HepG2 (cell line): ENCODE results near the gene SV2B. TPM values are rescaled to one million over a fixed set of nuclear protein-coding genes. Genes with fewer than 3 reads are reported as not detected.

Source experiments
- ATAC-seq: fragments of 200-7000 bp; cut with Tn5 transposase; 3 replicates; pipeline ENCODE4 v1.9.1; 2020; ENCODE audit warnings: mild to moderate bottlenecking, moderate library complexity
- BruUV-seq: library from RNA; stranded (reverse); fragments of 400-500 nt; replicated peaks from 2 replicates; lab custom pipeline; 2021; lab: Mats Ljungman, UMichigan
- CTCF ChIA-PET: fragments of 300-600 bp; formaldehyde crosslinking; extraction: SDS; loops from one replicate; lab custom pipeline; 2021; ENCODE audit warnings: low total read pairs, inconsistent platforms, low intra/inter-chr PET ratio; lab: Yijun Ruan, JAX
- POLR2A ChIA-PET: fragments of 350-600 bp; sonication (Branson Sonifier 250); formaldehyde crosslinking; loops from one replicate; lab custom pipeline; 2020; ENCODE audit warnings: antibody characterized with exemption, inconsistent platforms; lab: Yijun Ruan, JAX
- DNase-seq: peaks from one replicate; pipeline ENCODE4 v3.0.0-alpha.2; 2015; ENCODE audit warnings: low spot score
- FAIRE-seq: peaks from 3 replicates; lab custom pipeline; 2011; peaks lifted over from hg19 to GRCh38; lab: Jason Lieb, UNC
- H2AFZ ChIP-seq: one replicate; pipeline ENCODE4 v1.6.1; 2011; ENCODE audit warnings: low read length, inconsistent platforms
- H3K27ac ChIP-seq: fragments of 300-600 bp; 3 replicates; pipeline ENCODE4 v1.8.0; 2011; ENCODE audit warnings: mixed run types, mild to moderate bottlenecking, mixed read lengths, low read length, inconsistent platforms; ENCODE audit not compliant: insufficient read depth; ENCODE audit errors: extremely low read length
- H3K27me3 ChIP-seq, 2 experiments: fragments of 200-600 bp in 1 of 2; 2 replicates in 1 of 2; 3 replicates in 1 of 2; pipeline versions ENCODE4 v1.6.0 to v1.8.0; 2011; ENCODE audit warnings: low read length in 2 of 2, mild to moderate bottlenecking in 2 of 2, moderate library complexity in 2 of 2, inconsistent platforms in 1 of 2; ENCODE audit not compliant: insufficient read depth in 2 of 2, control insufficient read depth in 1 of 2
- H3K36me3 ChIP-seq, 2 experiments: fragments of 200-600 bp in 1 of 2; replicated peaks in 1 of 2; 2 replicates in 1 of 2; 3 replicates in 1 of 2; pipeline versions ENCODE4 v1.5.1 to v1.8.0; 2011; ENCODE audit warnings: low read length in 2 of 2, inconsistent platforms in 1 of 2; ENCODE audit not compliant: insufficient read depth in 2 of 2, control insufficient read depth in 1 of 2
- H3K4me1 ChIP-seq: 2 replicates; pipeline ENCODE4 v1.5.1; 2012; ENCODE audit warnings: low read length, inconsistent platforms; ENCODE audit not compliant: insufficient read depth
- H3K4me2 ChIP-seq: 2 replicates; pipeline ENCODE4 v1.6.0; 2011; ENCODE audit warnings: low read depth, low read length, inconsistent platforms
- H3K4me3 ChIP-seq, 3 experiments: fragments of 200-600 bp in 1 of 3; sonication (generic), shearing (Covaris generic) in 1 of 3; replicated peaks in 1 of 3; 2 replicates each; pipeline ENCODE4 v1.5.1; 2011 to 2016; ENCODE audit warnings: low read length in 3 of 3, inconsistent platforms in 2 of 3, low read depth in 2 of 3, mild to moderate bottlenecking in 2 of 3, control low read depth in 1 of 3, mixed read lengths in 1 of 3; ENCODE audit not compliant: insufficient read depth in 1 of 3
- H3K79me2 ChIP-seq: one replicate; pipeline ENCODE4 v1.6.1; 2011; ENCODE audit warnings: low read length, inconsistent platforms; ENCODE audit not compliant: insufficient read depth
- H3K9ac ChIP-seq: 2 replicates; pipeline ENCODE4 v1.6.0; 2011; ENCODE audit warnings: mild to moderate bottlenecking, low read depth, low read length, inconsistent platforms; ENCODE audit not compliant: insufficient read depth
- H3K9me3 ChIP-seq: 2 replicates; pipeline ENCODE4 v1.5.1; 2012; ENCODE audit warnings: mild to moderate bottlenecking, low read length
- H4K20me1 ChIP-seq: 2 replicates; pipeline ENCODE4 v1.6.0; 2011; ENCODE audit warnings: inconsistent platforms, mild to moderate bottlenecking, low read length, moderate library complexity; ENCODE audit not compliant: insufficient read depth
- ADNP ChIP-seq: sonication (generic); formaldehyde crosslinking; IDR thresholded peaks from 2 replicates; pipeline ENCODE4 v1.4.0; 2020; ENCODE audit warnings: missing genetic modification reagents
- BATF2 ChIP-seq: sonication (generic); formaldehyde crosslinking; IDR thresholded peaks from 2 replicates; pipeline ENCODE4 v1.8.0; 2022; ENCODE audit warnings: mild to moderate bottlenecking, missing genetic modification reagents, moderate library complexity
- BCL6 ChIP-seq: IDR thresholded peaks from 2 replicates; pipeline ENCODE4 v1.6.1; 2016; ENCODE audit warnings: missing genetic modification reagents, missing compliant biosample characterization
- FOXC1 ChIP-seq: sonication (generic); formaldehyde crosslinking; IDR thresholded peaks from 2 replicates; pipeline ENCODE4 v1.8.0; 2022; ENCODE audit warnings: mild to moderate bottlenecking, missing genetic modification reagents, borderline replicate concordance
- KDM6A ChIP-seq: IDR thresholded peaks from 2 replicates; pipeline ENCODE4 v1.6.1; 2016; ENCODE audit warnings: low read depth
- PBX3 ChIP-seq: sonication (generic); formaldehyde crosslinking; IDR thresholded peaks from 2 replicates; pipeline ENCODE4 v1.8.1; 2023; ENCODE audit warnings: missing genetic modification reagents, inconsistent platforms, borderline replicate concordance
- TBP ChIP-seq: sonication (generic); formaldehyde crosslinking; IDR thresholded peaks from 2 replicates; pipeline ENCODE4 v1.5.0; 2020; ENCODE audit warnings: missing genetic modification reagents
- XRCC5 ChIP-seq: fragments of 200-400 bp; formaldehyde crosslinking; optimal IDR thresholded peaks from 2 replicates; pipeline ENCODE3; 2017; ENCODE audit warnings: mild to moderate bottlenecking, low read length
- YEATS2 ChIP-seq: sonication (generic); formaldehyde crosslinking; IDR thresholded peaks from 2 replicates; pipeline ENCODE4 v1.4.0; 2020; ENCODE audit warnings: missing genetic modification reagents, borderline replicate concordance
- ZEB1 ChIP-seq: IDR thresholded peaks from 2 replicates; pipeline ENCODE4 v1.6.1; 2012; ENCODE audit warnings: mild to moderate bottlenecking, low read depth, inconsistent platforms; ENCODE audit not compliant: insufficient replicate concordance
- ZNF496 ChIP-seq: sonication (generic); formaldehyde crosslinking; IDR thresholded peaks from 2 replicates; pipeline ENCODE4 v1.8.1; 2023; ENCODE audit warnings: mild to moderate bottlenecking, moderate library complexity, missing genetic modification reagents; ENCODE audit not compliant: insufficient replicate concordance
- ZNF552 ChIP-seq: sonication (generic); formaldehyde crosslinking; IDR thresholded peaks from 2 replicates; pipeline ENCODE4 v1.9.0; 2022; ENCODE audit warnings: missing genetic modification reagents, mild to moderate bottlenecking, borderline replicate concordance
- ZNF670 ChIP-seq: sonication (generic); formaldehyde crosslinking; IDR thresholded peaks from 2 replicates; pipeline ENCODE4 v1.8.0; 2022; ENCODE audit warnings: mild to moderate bottlenecking, missing genetic modification reagents, borderline replicate concordance
- ZNF766 ChIP-seq: sonication (generic); formaldehyde crosslinking; IDR thresholded peaks from 2 replicates; pipeline ENCODE4 v1.5.0; 2020; ENCODE audit warnings: missing genetic modification reagents, borderline replicate concordance
- ZNF777 ChIP-seq: sonication (generic); formaldehyde crosslinking; IDR thresholded peaks from 2 replicates; pipeline ENCODE4 v1.4.0; 2020; ENCODE audit warnings: missing genetic modification reagents
- ZSCAN22 ChIP-seq: sonication (generic); formaldehyde crosslinking; IDR thresholded peaks from 2 replicates; pipeline ENCODE4 v1.4.0; 2020; ENCODE audit warnings: mild to moderate bottlenecking, missing genetic modification reagents
- WGBS: methylation state at CpG from one replicate; pipeline ENCODE4 v1.1.6; 2017; ENCODE audit warnings: low lambda C conversion rate; 5-methylcytosine and 5-hydroxymethylcytosine counted together
- in situ Hi-C: cut with HindIII; loops from 2 replicates; pipeline ENCODE4 v1.10.0; 2017; ENCODE audit warnings: low pct_unique_long_range_greater_than_20kb; ENCODE audit not compliant: extremely low pct_ligation_motif_present
- intact Hi-C: fragments of 100-400 bp; cut with micrococcal nuclease; formaldehyde crosslinking; loops from one replicate; pipeline ENCODE4 v1.10.0; 2022; ENCODE audit not compliant: unreplicated experiment
- polyA plus RNA-seq, 8 experiments: library from polyadenylated mRNA; depleted of rRNA in 3 of 8; stranded (reverse) in 7 of 8; unstranded in 1 of 8; fragments of >200 nt; fragmentation: Illumina TruSeq in 4 of 8; extraction: Trizol in 4 of 8; gene quantifications; 2 replicates each; pipeline versions ENCODE4 v1.2.1 to v1.2.3, GENCODE V29; 2011 to 2016; ENCODE audit warnings: low read depth in 4 of 8, missing spikeins in 1 of 8, mixed read lengths in 1 of 8; ENCODE audit not compliant: insufficient read depth in 1 of 8
- total RNA-seq, 5 experiments: library from RNA; depleted of rRNA; stranded (reverse); fragments of >200 nt; fragmentation: Illumina TruSeq; extraction: Trizol; gene quantifications; 2 replicates each; pipeline ENCODE4 v1.2.3, GENCODE V29; 2016; ENCODE audit warnings: low read depth in 1 of 5
- TF ChIP-seq, protein P1 (sequence below): sonication (generic); formaldehyde crosslinking; IDR thresholded peaks from 2 replicates; pipeline ENCODE4 v1.4.0; 2020; ENCODE audit warnings: missing genetic modification reagents; ENCODE audit errors: not compliant biosample characterization
- TF ChIP-seq, protein P2 (sequence below): sonication (generic); formaldehyde crosslinking; IDR thresholded peaks from 2 replicates; pipeline ENCODE4 v1.5.0; 2020; ENCODE audit warnings: missing genetic modification reagents
- TF ChIP-seq, protein P3 (sequence below): sonication (generic); formaldehyde crosslinking; IDR thresholded peaks from 2 replicates; pipeline ENCODE4 v1.5.0; 2020; ENCODE audit warnings: mild to moderate bottlenecking, missing genetic modification reagents, borderline replicate concordance

SV2B gene
- total and polyA plus RNA-seq, 2 of the 13 experiments (the other 11 are each of a cell fraction or from before 2014, with no cell fraction given) = not detected

GRCh38 chr15:91068966-91069365 is 31.1 kb upstream of the SV2B start:
- intact Hi-C loops (no loop called here), in situ Hi-C loops (no loop called here)
- WGBS = 31% methylated on average over 3 of the region's 3 CpGs
- Histone ChIP-seq H3K27ac (no peak overlapping the region), H4K20me1 (no peaks in the 10 kb centered on the region), H3K9me3 (no peaks in the 10 kb centered on the region), H3K4me3 (no peak overlapping the region), H3K4me2 (no peak overlapping the region), H3K27me3 (peaks cover 0 to 5% of the 10 kb centered on the region in 2 experiments; a peak in 2 of 5 replicates), H3K4me1 (no peaks in the 10 kb centered on the region), H3K36me3 (no peaks in the 10 kb centered on the region), H3K9ac (no peak overlapping the region), H2AFZ (no peak overlapping the region), H3K79me2 (no peaks in the 10 kb centered on the region)
- DNase-seq (no peak), FAIRE-seq (no peak), ATAC-seq (no peak)
- BruUV-seq = no TSS peak
- POLR2A ChIA-PET = no interaction called here
- CTCF ChIA-PET = no interaction called here
- TF ChIP-seq TBP (CRISPR knock-in tag) (no peak), ZEB1 (no peak), BCL6 (CRISPR knock-in tag) (no peak), ZNF777 (CRISPR knock-in tag) (no peak), XRCC5 (no peak), ZNF766 (no peak), ZSCAN22 (CRISPR knock-in tag) (no peak), PBX3 (no peak), ZNF496 (CRISPR knock-in tag) (no peak), YEATS2 (CRISPR knock-in tag) (no peak), KDM6A (CRISPR knock-in tag) (no peak), BATF2 (CRISPR knock-in tag) (no peak), ADNP (no peak), ZNF670 (CRISPR knock-in tag) (no peak), ZNF552 (no peak), FOXC1 (no peak)
- TF ChIP-seq, protein P1, sequence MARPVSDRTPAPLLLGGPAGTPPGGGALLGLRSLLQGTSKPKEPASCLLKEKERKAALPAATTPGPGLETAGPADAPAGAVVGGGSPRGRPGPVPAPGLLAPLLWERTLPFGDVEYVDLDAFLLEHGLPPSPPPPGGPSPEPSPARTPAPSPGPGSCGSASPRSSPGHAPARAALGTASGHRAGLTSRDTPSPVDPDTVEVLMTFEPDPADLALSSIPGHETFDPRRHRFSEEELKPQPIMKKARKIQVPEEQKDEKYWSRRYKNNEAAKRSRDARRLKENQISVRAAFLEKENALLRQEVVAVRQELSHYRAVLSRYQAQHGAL = no peak
- TF ChIP-seq, protein P2, sequence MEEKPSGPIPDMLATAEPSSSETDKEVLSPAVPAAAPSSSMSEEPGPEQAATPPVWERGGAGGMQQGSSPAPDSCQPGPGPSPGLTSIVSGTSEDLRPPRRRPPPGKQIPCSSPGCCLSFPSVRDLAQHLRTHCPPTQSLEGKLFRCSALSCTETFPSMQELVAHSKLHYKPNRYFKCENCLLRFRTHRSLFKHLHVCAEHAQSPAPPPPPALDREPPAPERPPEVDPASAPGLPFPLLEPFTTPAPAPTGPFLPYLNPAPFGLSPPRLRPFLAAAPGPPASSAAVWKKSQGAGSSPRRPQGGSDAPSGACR = no peak
- TF ChIP-seq, protein P3, sequence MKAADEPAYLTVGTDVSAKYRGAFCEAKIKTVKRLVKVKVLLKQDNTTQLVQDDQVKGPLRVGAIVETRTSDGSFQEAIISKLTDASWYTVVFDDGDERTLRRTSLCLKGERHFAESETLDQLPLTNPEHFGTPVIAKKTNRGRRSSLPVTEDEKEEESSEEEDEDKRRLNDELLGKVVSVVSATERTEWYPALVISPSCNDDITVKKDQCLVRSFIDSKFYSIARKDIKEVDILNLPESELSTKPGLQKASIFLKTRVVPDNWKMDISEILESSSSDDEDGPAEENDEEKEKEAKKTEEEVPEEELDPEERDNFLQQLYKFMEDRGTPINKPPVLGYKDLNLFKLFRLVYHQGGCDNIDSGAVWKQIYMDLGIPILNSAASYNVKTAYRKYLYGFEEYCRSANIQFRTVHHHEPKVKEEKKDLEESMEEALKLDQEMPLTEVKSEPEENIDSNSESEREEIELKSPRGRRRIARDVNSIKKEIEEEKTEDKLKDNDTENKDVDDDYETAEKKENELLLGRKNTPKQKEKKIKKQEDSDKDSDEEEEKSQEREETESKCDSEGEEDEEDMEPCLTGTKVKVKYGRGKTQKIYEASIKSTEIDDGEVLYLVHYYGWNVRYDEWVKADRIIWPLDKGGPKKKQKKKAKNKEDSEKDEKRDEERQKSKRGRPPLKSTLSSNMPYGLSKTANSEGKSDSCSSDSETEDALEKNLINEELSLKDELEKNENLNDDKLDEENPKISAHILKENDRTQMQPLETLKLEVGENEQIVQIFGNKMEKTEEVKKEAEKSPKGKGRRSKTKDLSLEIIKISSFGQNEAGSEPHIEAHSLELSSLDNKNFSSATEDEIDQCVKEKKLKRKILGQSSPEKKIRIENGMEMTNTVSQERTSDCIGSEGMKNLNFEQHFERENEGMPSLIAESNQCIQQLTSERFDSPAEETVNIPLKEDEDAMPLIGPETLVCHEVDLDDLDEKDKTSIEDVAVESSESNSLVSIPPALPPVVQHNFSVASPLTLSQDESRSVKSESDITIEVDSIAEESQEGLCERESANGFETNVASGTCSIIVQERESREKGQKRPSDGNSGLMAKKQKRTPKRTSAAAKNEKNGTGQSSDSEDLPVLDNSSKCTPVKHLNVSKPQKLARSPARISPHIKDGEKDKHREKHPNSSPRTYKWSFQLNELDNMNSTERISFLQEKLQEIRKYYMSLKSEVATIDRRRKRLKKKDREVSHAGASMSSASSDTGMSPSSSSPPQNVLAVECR (CRISPR knock-in tag) = no peak
